Adrenal gland (tissue), 12 donors: Measurements from ENCODE around the gene ADGRG4. TPM values are rescaled to one million over a fixed set of nuclear protein-coding genes. Genes with fewer than 3 reads are reported as not detected.

ENCODE experiments used
- DNase-seq, 7 donors: peaks; one replicate each; pipeline ENCODE4 v3.0.0-alpha.2; 2019 to 2020
- H3K27ac ChIP-seq, 5 donors: fragments of 200-600 bp; sonication (generic) in 4 of 5; 1 replicate in 3 of 5; 2 replicates in 2 of 5; pipeline versions ENCODE4 v1.5.1 to v1.8.0; 2016 to 2020; ENCODE audit warnings: mild to moderate bottlenecking in 1 of 5
- H3K27me3 ChIP-seq: fragments of 200-600 bp; 2 replicates; pipeline ENCODE4 v1.8.0; 2021
- H3K36me3 ChIP-seq, 2 donors: fragments of 200-600 bp; replicated peaks in 1 of 2; 1 replicate in 1 of 2; 2 replicates in 1 of 2; pipeline versions ENCODE4 v1.5.1 to v1.8.0; 2018 to 2022
- H3K4me1 ChIP-seq, 2 donors: fragments of 200-600 bp; replicated peaks in 1 of 2; 1 replicate in 1 of 2; 2 replicates in 1 of 2; pipeline versions ENCODE4 v1.5.1 to v1.8.0; 2018 to 2021
- H3K4me3 ChIP-seq, 4 donors: fragments of 200-600 bp; sonication (generic) in 3 of 4; one replicate each; pipeline ENCODE4 v1.5.1; 2016 to 2018
- H3K9me3 ChIP-seq, 3 donors: fragments of 200-600 bp; sonication (generic) in 1 of 3; replicated peaks in 1 of 3; 1 replicate in 2 of 3; 2 replicates in 1 of 3; pipeline versions ENCODE4 v1.5.1 to v1.8.0; 2016 to 2021
- CTCF ChIP-seq, 6 experiments: fragments of 450-650 bp in 4 of 6; fragments of 200-600 bp in 2 of 6; sonication (generic) in 1 of 6; IDR thresholded peaks; 1 replicate in 5 of 6; 2 replicates in 1 of 6; pipeline versions ENCODE4 v1.5.1 to v1.8.0; 2016 to 2021; ENCODE audit warnings: antibody characterized with exemption in 6 of 6, mild to moderate bottlenecking in 2 of 6, moderate library complexity in 1 of 6
- POLR2A ChIP-seq, 2 donors: fragments of 450-650 bp; IDR thresholded peaks; one replicate each; pipeline ENCODE4 v1.6.1; 2017; ENCODE audit warnings: antibody characterized with exemption in 2 of 2, mild to moderate bottlenecking in 2 of 2, moderate library complexity in 1 of 2
- WGBS, 4 donors: extraction: QIAGEN DNeasy Blood & Tissue Kit in 2 of 4; methylation state at CpG; one replicate each; pipeline versions ENCODE4 v1.1.5 to v1.1.7; 2013 to 2017; 5-methylcytosine and 5-hydroxymethylcytosine counted together
- intact Hi-C, 2 donors: fragments of 100-400 bp; cut with DNase I; formaldehyde crosslinking; loops; one replicate each; pipeline versions ENCODE4 v1.14.1 to v1.15.0; 2022 to 2023
- polyA plus RNA-seq, 3 donors: library from polyadenylated mRNA; stranded (reverse); fragments of 200-250 nt in 2 of 3; fragments of 350-450 nt in 1 of 3; fragmentation: Illumina TruSeq in 1 of 3; extraction: RNeasy Lipid Tissue Mini Kit (QIAGEN cat#74804) in 1 of 3; gene quantifications; one replicate each; pipeline ENCODE4 v1.2.3, GENCODE V29; 2013 to 2014
- total RNA-seq, 9 donors: library from RNA; depleted of rRNA in 4 of 9; stranded (reverse); fragments of >200 nt in 4 of 9; fragments of 120-200 nt in 1 of 9; fragmentation: NEBNext Ultra II Directional in 1 of 9; extraction: Animal tissue kit (Norgen Biotek cat#: 25700) in 1 of 9; gene quantifications; one replicate each; pipeline versions ENCODE4 v1.1.0 to v1.2.4, GENCODE V29; 2013 to 2023
- donor health status: healthy with polysubstance abuse.
- donor health status: Bipolar disorder and iron deficiency.
- donor health status: DM: yes; HTN: yes; CAD: no.
- donor health status: DM: no; HTN: no; CAD: no.
- donor health status: DM: no; HTN: no; CAD: no.
- donor health status: DM: yes; HTN: yes; CAD: no.

Gene ADGRG4
- total and polyA plus RNA-seq, 12 donors: under 0.01 to 0.11 (median 0.01) TPM; not detected in 4

GRCh38 chrX:136417806-136418205 lies 117.0 kb downstream of the ADGRG4 start:
- no peak for TF ChIP-seq CTCF (IDR thresholded peaks at IDR 0.05)
- no peak for TF ChIP-seq POLR2A (IDR thresholded peaks at IDR 0.05)
- WGBS, 4 donors: 76 to 89% (median 77%) methylated on average over 2 of the region's 2 CpGs
- H3K4me1 ChIP-seq: no peaks in the 10 kb centered on the region
- no peak overlapping the region for H3K27ac ChIP-seq
- no peak overlapping the region for H3K4me3 ChIP-seq
- DNase-seq: no peak
- no peaks in the 10 kb centered on the region for H3K36me3 ChIP-seq
- no peaks in the 10 kb centered on the region for H3K9me3 ChIP-seq
- peaks cover 8% of the 10 kb centered on the region for H3K27me3 ChIP-seq
- intact Hi-C loops: no loop called here

GRCh38 chrX:136421338-136421737 lies 120.6 kb downstream of the ADGRG4 start:
- Histone ChIP-seq H3K4me3 (no peak overlapping the region), H3K27me3 (peaks cover 3% of the 10 kb centered on the region), H3K27ac (no peak overlapping the region), H3K4me1 (no peaks in the 10 kb centered on the region), H3K36me3 (no peaks in the 10 kb centered on the region), H3K9me3 (no peaks in the 10 kb centered on the region)
- WGBS, 4 donors: 64 to 84% (median 72%) methylated on average over 6 to 14 of the region's 14 CpGs
- TF ChIP-seq CTCF (IDR thresholded peaks at IDR 0.05) (no peak), POLR2A (IDR thresholded peaks at IDR 0.05) (no peak)
- no peak for DNase-seq
- intact Hi-C loops: no loop called here

GRCh38 chrX:136423724-136424123 lies 123.0 kb downstream of the ADGRG4 start:
- no peak for DNase-seq
- Histone ChIP-seq H3K4me3 (no peak overlapping the region), H3K36me3 (no peaks in the 10 kb centered on the region), H3K27me3 (peaks cover 3% of the 10 kb centered on the region), H3K4me1 (no peaks in the 10 kb centered on the region), H3K27ac (no peak overlapping the region), H3K9me3 (no peaks in the 10 kb centered on the region)
- TF ChIP-seq CTCF (IDR thresholded peaks at IDR 0.05) (no peak), POLR2A (IDR thresholded peaks at IDR 0.05) (no peak)
- WGBS, 4 donors: 34 to 67% (median 43%) methylated on average over 2 of the region's 2 CpGs
- intact Hi-C loops: no loop called here

GRCh38 chrX:136425996-136426395 lies 125.2 kb downstream of the ADGRG4 start:
- no peak overlapping the region for H3K27ac ChIP-seq
- 42 to 79% (median 59%) methylated on average over 2 of the region's 2 CpGs for whole genome bisulfite sequencing, 4 donors

More at GRCh38 chrX:136425996-136426395, 125.2 kb downstream of the ADGRG4 start:
- Histone ChIP-seq H3K9me3 (no peaks in the 10 kb centered on the region), H3K27me3 (no peaks in the 10 kb centered on the region), H3K36me3 (no peaks in the 10 kb centered on the region), H3K4me1 (no peaks in the 10 kb centered on the region), H3K4me3 (no peak overlapping the region)
- intact Hi-C loops: no loop called here
- no peak for DNase-seq
- TF ChIP-seq CTCF (IDR thresholded peaks at IDR 0.05) (no peak), POLR2A (IDR thresholded peaks at IDR 0.05) (no peak)
